GM19351 (cell line): ENCODE results near the gene PLAC8L1.
"Not testable (repeated sequence)": the region's sequence is repeated elsewhere in the genome, so short reads cannot be mapped to it uniquely, and the experiment has no call there.

Source experiments
- ATAC-seq: cut with Tn5 transposase; IDR thresholded peaks from one replicate; pipeline ENCODE4 v1.9.1; 2021; ENCODE audit warnings: mild to moderate bottlenecking, moderate library complexity; ENCODE audit not compliant: unreplicated experiment

The PLAC8L1 gene

GRCh38 chr5:146105477-146105876 is at the start of gene PLAC8L1:
TSS of gene PLAC8L1 (minus strand) at chr5:146105577. CDS start at chr5:146104311, 1,266 bp downstream.
- no peak for ATAC-seq

- ATAC-seq = no peak
These were observed 46.6 kb upstream of the PLAC8L1 start for GRCh38 chr5:146151970-146152369.

GRCh38 chr5:146137967-146138403 is 32.6 kb upstream of the PLAC8L1 start:
- no peak for ATAC-seq

- no peak for ATAC-seq
These were observed 25.2 kb upstream of the PLAC8L1 start for GRCh38 chr5:146130440-146131045.

GRCh38 chr5:146126068-146126467 is 20.7 kb upstream of the PLAC8L1 start:
- ATAC-seq = no peak

GRCh38 chr5:146124580-146124979 is 19.2 kb upstream of the PLAC8L1 start:
- no peak for ATAC-seq

- not testable (repeated sequence) for ATAC-seq
These were observed 16.1 kb upstream of the PLAC8L1 start for GRCh38 chr5:146121451-146121850.

GRCh38 chr5:146118322-146118721 is 12.9 kb upstream of the PLAC8L1 start:
- ATAC-seq = no peak

- not testable (repeated sequence) for ATAC-seq
These were observed 11.8 kb upstream of the PLAC8L1 start for GRCh38 chr5:146117216-146117615.

- ATAC-seq = no peak
These were observed 11.0 kb upstream of the PLAC8L1 start for GRCh38 chr5:146116361-146116760.

- no peak for ATAC-seq
These were observed 7.1 kb upstream of the PLAC8L1 start for GRCh38 chr5:146112476-146112875.

GRCh38 chr5:146111409-146111808 is 6.0 kb upstream of the PLAC8L1 start:
- ATAC-seq = no peak

GRCh38 chr5:146109379-146109778 is 4.0 kb upstream of the PLAC8L1 start:
- no peak for ATAC-seq

- not testable (repeated sequence) for ATAC-seq
These were observed 3.5 kb upstream of the PLAC8L1 start for GRCh38 chr5:146108870-146109269.

- no peak for ATAC-seq
These were observed 2.5 kb upstream of the PLAC8L1 start for GRCh38 chr5:146107901-146108300.

GRCh38 chr5:146103594-146103993 is 1.8 kb downstream of the PLAC8L1 start:
- no peak for ATAC-seq

GRCh38 chr5:146101646-146102045 is 3.7 kb downstream of the PLAC8L1 start:
- ATAC-seq = no peak

- ATAC-seq = no peak
These were observed 7.3 kb downstream of the PLAC8L1 start for GRCh38 chr5:146098047-146098446.

GRCh38 chr5:146091881-146092280 is 13.5 kb downstream of the PLAC8L1 start:
- ATAC-seq = no peak

GRCh38 chr5:146089287-146089686 is 16.1 kb downstream of the PLAC8L1 start:
- ATAC-seq = no peak

- no peak for ATAC-seq
These were observed 17.3 kb downstream of the PLAC8L1 start for GRCh38 chr5:146088098-146088497.

GRCh38 chr5:146084376-146084775 is 21.0 kb downstream of the PLAC8L1 start:
- ATAC-seq = no peak

- peak; percentile 87 for ATAC-seq
These were observed 22.6 kb downstream of the PLAC8L1 start for GRCh38 chr5:146082798-146083197.
